ENCODE results near the gene PLD4.
"Not testable (repeated sequence)": the region's sequence is repeated elsewhere in the genome, so short reads cannot be mapped to it uniquely, and the experiment has no call there.

The PLD4 gene

DNA sequence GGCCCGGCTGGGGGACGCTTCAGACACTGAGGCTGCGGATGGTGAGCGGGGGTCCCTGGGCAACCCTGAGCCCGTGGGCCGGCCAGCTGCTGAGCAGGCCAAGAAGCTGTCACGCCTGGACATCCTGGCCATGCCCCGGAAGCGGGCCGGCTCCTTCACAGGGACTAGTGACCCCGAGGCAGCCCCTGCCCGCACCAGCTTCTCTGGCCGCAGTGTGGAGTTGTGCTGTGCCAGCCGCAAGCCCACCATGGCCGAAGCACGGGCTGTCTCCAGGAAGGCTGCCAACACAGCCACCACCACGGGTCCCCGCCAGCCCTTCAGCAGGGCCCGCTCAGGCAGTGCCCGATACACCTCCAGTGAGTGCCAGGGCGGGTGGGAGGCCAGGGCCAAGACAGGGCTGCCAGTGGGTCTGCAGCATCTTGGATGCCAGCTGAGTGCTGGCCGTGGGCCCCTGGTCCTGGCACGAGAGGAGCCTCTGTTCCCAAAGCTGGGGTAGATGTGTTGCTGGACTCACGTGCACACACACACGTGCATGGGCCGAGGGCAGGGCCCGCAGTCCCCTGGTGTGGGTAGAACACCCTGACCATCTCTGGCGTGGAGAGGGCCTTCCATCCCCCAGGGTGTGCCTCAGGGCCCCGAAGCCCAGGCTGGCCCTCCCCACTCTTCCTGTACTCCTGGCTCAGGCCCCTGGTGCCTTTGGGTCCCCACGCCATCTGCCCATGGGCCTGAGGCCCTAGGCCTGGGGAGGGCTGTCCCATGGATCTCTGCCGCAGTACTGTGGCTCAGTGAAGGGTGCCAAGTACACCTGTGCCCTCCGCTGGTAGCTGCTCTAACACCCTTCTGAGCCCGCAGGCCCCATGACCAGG lies 36.8 kb upstream of the PLD4 start:
- no peak overlapping the region for H3K4me3 ChIP-seq (ENCODE audit: low read length)
- TF ChIP-seq, protein P1, sequence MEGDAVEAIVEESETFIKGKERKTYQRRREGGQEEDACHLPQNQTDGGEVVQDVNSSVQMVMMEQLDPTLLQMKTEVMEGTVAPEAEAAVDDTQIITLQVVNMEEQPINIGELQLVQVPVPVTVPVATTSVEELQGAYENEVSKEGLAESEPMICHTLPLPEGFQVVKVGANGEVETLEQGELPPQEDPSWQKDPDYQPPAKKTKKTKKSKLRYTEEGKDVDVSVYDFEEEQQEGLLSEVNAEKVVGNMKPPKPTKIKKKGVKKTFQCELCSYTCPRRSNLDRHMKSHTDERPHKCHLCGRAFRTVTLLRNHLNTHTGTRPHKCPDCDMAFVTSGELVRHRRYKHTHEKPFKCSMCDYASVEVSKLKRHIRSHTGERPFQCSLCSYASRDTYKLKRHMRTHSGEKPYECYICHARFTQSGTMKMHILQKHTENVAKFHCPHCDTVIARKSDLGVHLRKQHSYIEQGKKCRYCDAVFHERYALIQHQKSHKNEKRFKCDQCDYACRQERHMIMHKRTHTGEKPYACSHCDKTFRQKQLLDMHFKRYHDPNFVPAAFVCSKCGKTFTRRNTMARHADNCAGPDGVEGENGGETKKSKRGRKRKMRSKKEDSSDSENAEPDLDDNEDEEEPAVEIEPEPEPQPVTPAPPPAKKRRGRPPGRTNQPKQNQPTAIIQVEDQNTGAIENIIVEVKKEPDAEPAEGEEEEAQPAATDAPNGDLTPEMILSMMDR (IDR thresholded peaks at IDR 0.05; ENCODE audit: insufficient read depth, low read depth, low read length, missing control alignments), result no peak
- DNase-seq (ENCODE audit: low read depth), result no peak

DNA sequence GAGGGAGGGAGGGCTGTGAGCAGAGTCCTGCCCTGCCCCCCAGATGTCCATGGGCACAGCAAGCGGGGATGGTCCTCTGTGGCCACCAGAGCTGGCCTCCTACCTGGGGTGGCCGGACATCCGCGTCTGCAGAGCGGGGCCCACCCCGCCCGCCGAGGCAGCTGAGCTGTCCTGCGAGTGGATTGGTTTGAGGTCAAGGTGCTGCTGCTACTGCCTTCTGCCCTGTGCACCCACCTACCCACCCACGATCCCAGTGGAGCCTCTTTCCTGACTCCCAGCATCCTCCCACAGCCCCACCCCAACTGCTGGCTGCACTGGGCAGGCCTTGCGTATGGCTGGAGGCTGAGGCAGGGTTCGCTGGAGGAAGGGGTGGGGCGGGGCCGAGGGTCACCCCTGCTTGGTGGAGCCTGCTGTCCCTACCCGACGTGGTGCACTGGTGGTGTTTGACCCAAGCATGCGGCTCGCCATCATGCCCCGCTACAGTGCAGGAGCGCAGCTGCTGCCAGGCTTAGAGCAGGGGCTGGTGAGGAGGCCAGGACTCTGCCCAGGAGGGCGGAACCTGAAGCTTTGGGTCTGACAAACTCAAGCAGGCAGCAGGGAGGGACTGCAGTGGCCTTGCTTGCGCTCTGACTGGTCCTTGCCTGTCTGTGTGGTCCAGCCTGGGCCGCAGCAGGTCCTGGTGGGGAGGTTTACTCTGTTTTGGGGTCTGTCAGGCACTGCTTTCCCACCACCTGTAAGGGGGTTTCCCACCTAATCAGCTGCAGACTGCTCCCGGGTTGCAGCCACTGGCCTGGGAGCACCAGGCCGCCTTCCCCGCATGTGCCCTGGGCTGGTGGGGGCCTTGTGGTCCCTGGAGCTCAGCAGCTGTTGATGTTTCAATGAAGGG lies 35.9 kb upstream of the PLD4 start:
- DNase-seq (ENCODE audit: low read depth), result no peak
- no peak overlapping the region for H3K4me3 ChIP-seq (ENCODE audit: low read length)
- TF ChIP-seq, protein P1 (IDR thresholded peaks at IDR 0.05; ENCODE audit: insufficient read depth, low read depth, low read length, missing control alignments), result no peak

DNA sequence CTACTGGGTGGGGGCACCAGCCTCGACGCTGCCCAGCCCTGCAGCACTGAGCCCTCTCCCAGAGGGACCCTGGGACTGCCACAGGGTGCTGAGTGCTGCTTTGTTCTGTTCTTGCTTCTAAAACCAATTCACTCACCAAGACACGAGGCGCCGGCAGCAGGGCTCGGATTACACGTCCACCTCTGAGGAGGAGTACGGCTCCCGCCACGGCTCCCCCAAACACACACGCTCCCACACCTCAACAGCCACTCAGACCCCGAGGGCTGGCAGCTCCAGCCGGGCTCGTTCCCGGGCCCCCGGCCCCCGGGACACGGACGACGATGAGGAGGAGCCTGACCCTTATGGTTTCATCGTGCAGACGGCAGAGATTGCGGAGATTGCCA lies 35.3 kb upstream of the PLD4 start:
- no peak overlapping the region for H3K4me3 ChIP-seq (ENCODE audit: low read length)
- TF ChIP-seq, protein P1 (IDR thresholded peaks at IDR 0.05; ENCODE audit: insufficient read depth, low read depth, low read length, missing control alignments), result no peak
- no peak for DNase-seq (ENCODE audit: low read depth)

DNA sequence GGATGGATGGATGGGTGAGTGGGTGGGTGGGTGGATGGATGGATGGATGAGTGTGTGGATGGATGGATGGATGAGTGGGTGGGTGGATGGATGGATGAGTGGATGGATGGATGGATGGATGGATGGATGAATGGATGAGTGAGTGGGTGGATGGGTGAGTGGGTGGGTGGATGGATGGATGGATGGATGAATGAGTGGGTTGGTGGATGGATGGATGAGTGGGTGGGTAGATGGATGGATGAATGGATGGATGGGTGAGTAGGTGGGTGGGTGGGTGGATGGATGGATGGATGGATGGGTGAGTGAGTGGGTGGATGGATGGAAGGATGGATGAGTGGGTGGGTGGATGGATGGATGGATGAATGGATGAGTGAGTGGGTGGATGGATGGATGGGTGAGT lies 34.4 kb upstream of the PLD4 start:
- H3K4me3 ChIP-seq (ENCODE audit: low read length); DNase-seq (ENCODE audit: low read depth): not testable (repeated sequence)

DNA sequence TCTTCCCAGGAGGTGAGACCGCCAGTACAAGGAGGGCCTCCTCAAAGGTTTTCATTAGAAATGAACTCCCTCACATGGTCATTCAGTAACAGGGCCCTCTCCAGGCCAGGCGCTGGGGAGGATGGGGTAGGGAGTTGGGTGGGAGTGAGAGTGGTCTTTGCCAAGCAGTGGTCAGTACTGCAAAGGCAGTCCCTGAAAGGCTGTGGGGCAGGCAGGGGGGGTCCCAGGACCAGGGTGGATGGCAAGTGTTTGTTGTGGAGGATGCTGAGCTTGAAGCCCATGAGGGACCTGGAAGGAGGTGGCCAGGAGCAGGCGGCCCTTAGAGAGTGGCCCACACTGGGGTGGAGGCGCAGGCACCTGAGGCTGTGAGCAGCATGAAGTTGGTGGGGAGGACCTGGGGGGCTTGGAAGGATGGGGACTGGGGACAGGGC lies 33.5 kb upstream of the PLD4 start:
- TF ChIP-seq, protein P1 (IDR thresholded peaks at IDR 0.05; ENCODE audit: insufficient read depth, low read depth, low read length, missing control alignments), result no peak
- H3K4me3 ChIP-seq (ENCODE audit: low read length), result no peak overlapping the region
- DNase-seq (ENCODE audit: low read depth), result no peak

DNA sequence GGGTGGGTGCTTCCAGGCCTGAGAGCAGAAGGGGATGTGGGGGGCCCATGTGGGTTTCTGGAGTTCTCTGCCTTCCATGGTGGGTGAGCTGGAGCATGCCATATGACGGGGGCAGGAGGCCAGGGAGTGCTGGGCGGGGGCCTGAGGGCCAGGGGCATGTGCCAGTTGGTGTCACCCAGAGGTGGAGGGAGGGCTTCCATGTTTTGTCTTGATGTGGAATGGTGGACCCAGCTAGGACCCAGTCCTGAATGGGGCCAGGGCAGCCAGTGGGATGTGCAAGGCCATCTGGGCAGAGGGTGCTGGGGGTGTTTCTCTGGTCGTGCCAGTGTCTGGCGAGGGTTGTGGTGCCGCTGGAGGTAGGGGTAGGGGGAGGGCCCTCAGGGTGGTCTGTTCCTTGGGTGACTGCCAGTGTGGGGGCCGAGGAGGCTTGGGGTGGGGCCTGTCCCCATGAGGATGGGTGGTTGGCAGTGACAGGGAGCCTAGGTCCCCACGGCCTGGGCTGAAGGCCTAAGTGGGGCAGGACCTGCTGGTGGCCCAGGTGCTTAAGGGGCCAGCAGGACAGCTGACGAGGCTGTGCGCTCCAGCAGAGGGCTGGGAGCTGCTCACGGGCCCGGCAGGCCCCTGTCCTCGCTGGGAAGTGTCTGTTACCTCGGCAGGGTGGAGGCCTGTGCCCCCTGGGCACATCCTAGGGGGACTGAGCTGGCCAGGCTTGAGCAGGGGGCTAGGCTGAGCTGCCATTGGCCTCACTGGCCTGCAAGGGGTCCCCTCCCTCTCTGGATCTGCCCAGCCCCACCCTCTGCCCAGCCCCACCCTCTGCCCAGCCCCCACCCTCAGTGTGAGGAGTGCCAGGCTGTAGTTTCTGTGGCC lies 32.8 kb upstream of the PLD4 start:
- TF ChIP-seq, protein P1 (IDR thresholded peaks at IDR 0.05; ENCODE audit: insufficient read depth, low read depth, low read length, missing control alignments), result no peak
- no peak overlapping the region for H3K4me3 ChIP-seq (ENCODE audit: low read length)
- no peak for DNase-seq (ENCODE audit: low read depth)
